NCI-H226 (cell line): Measurements from ENCODE around the gene REEP3.

Source experiments
- DNase-seq: peaks from one replicate; pipeline ENCODE4 v3.0.0-alpha.2; 2015

The REEP3 gene

DNA sequence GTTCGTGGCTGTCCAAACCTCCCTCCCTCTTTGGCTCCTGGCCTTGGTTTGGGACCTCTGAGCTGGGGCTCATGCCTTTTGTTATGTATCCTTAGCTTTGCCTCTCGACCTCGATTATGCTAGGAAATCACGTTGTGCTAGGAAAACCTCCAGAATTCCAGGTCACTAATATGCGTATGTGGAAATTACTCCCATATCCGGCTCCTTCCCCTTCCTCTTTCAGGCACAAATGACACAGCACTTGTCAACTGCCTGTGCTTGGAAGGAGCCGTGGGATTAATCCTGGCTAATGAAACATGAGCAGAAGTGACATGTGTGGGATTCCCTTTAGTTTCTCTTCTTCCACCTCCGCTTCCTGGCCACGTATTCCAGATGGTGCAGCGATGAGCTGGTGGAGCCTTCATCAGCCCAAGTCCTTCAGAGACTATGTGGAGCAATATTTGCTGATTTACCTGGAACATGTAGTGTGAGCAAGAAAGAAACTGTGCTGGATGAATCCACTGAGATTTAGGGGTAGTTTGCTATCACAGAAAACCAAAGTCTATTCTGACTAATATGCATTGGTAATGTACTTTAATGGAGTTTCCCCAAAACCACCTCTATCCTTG lies 149.2 kb downstream of the REEP3 start:
- DNase-seq = no peak

DNA sequence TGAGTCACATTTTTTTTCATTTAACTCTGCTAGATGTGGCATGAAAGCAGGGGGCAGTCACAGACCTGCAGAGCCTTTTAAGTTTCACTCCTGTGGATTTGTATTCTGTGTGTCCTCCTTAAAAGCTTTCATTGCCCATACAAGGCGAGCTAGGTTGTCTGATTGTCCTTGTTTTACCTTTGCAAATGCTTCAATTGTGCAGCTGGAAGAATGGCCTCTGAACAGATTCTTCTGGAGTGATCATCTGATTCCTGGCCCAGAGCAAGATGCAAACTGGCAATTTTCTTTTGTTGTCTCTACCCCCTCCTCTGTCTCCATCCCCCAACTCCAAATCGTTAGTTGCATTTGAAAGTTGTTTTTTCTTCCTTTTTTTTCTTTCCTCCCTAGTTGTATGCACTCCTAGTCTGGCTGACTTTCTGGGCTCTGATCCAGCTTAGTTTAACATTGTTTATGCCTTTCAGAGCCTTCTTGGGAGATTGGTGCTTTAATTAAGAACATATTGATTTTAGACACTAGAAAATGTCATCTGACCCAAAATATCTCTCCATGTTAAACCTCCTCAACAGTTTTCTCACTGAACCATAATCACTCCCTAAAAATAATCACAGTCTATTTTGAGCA lies 150.2 kb downstream of the REEP3 start:
- no peak for DNase-seq

DNA sequence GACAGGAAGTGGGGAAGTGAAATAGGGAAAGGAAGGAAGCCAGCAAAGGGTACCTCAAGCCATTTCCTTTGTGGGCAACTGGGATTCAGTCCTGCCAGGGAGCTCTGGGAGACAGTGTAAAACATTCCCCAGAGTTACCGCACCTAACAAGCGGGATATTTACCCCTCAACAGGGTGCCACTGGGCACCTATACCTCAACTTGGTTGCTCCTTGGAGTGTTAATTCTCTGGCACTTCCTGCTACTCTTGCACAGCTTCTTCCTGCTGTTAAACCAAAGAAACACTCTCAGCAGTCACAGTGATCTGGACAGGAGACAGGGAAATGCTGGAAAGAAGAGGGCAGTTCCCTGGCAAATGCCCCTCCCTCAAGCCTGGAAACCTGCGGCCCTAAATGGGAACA lies 151.3 kb downstream of the REEP3 start:
- DNase-seq = no peak

DNA sequence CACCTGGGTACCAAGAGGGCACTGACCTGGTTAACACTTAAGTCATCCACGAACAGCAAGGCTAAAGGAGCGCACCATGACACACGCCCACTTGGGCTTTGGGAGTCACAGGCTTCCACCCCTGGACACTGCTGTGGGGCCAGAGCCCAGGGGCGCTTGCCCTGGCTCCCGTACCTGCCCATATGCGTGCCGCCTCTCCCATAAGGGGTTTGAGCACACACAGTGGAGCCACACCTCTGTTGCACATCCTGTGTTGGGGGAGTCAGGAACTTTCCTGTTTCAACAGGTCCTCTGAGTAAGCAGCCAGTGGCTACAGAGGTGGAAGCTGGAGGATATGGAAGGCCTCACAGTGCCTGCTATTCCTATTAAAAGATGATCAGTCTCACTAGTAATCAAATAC lies 152.0 kb downstream of the REEP3 start:
- DNase-seq = no peak

DNA sequence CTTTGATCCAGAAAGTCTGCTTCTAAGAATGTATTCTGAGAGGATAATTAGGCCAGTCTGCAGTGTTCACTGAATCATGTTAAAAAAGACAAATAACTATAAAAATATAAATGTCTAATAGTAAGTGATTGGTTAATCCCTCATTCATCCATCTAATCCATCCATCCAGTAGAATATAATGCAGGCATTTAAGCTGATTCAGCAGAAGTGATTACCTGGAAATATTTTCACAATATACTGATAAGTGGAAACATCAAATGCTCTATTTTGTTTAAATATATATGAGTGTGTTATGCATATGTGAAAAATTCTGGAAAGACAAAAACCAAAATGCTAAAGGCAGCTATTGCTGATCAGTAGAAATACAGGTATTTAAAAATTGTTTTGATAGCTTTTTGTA lies 152.6 kb downstream of the REEP3 start:
- no peak for DNase-seq
